Smooth muscle cell (in vitro differentiated cells): Measurements from ENCODE around the gene ALG12. TPM values are rescaled to one million over a fixed set of nuclear protein-coding genes. Genes with fewer than 3 reads are reported as not detected.

ENCODE experiments used
- DNase-seq: peaks from one replicate; lab custom pipeline; 2025; ENCODE audit not compliant: unreplicated experiment; lab: John Stamatoyannopoulos, UW
- H2AFZ ChIP-seq: fragments of 200-600 bp; sonication (generic); 2 replicates; pipeline ENCODE4 v1.6.0; 2016; ENCODE audit warnings: antibody characterized with exemption, low read depth, mild to moderate bottlenecking
- H3F3A ChIP-seq: fragments of 200-600 bp; sonication (generic); 2 replicates; pipeline ENCODE4 v1.6.0; 2017; ENCODE audit warnings: antibody characterized with exemption, low read depth
- H3K27ac ChIP-seq: fragments of 200-600 bp; sonication (generic); 2 replicates; pipeline ENCODE4 v1.5.1; 2016; ENCODE audit warnings: low read depth, mild to moderate bottlenecking
- H3K27me3 ChIP-seq: fragments of 200-600 bp; sonication (generic); 2 replicates; pipeline ENCODE4 v1.6.1; 2016; ENCODE audit warnings: low read depth, mild to moderate bottlenecking
- H3K36me3 ChIP-seq: fragments of 200-600 bp; sonication (generic); 2 replicates; pipeline ENCODE4 v1.5.1; 2016; ENCODE audit warnings: low read depth
- H3K4me1 ChIP-seq: fragments of 200-600 bp; sonication (generic); 2 replicates; pipeline ENCODE4 v1.5.1; 2016; ENCODE audit warnings: low read depth
- H3K4me2 ChIP-seq: fragments of 200-600 bp; sonication (generic); 2 replicates; pipeline ENCODE4 v1.6.0; 2016; ENCODE audit warnings: mild to moderate bottlenecking
- H3K4me3 ChIP-seq: fragments of 200-600 bp; sonication (generic); 2 replicates; pipeline ENCODE4 v1.5.1; 2016; ENCODE audit warnings: mild to moderate bottlenecking
- H3K79me2 ChIP-seq: fragments of 200-600 bp; sonication (generic); 2 replicates; pipeline ENCODE4 v1.6.0; 2016; ENCODE audit warnings: low read depth, mild to moderate bottlenecking
- H3K9ac ChIP-seq: fragments of 200-600 bp; sonication (generic); 2 replicates; pipeline ENCODE4 v1.6.0; 2016; ENCODE audit warnings: low read depth
- H3K9me3 ChIP-seq: fragments of 200-600 bp; sonication (generic); replicated peaks from 2 replicates; pipeline ENCODE4 v1.5.1; 2016; ENCODE audit warnings: low read depth
- H4K20me1 ChIP-seq: fragments of 200-600 bp; sonication (generic); 2 replicates; pipeline ENCODE4 v1.6.0; 2016; ENCODE audit warnings: low read depth
- WGBS: methylation state at CpG from one replicate; pipeline ENCODE4 v1.1.7; 2016; ENCODE audit warnings: low lambda C conversion rate; 5-methylcytosine and 5-hydroxymethylcytosine counted together
- polyA plus RNA-seq: library from polyadenylated mRNA; unstranded; fragments of >200 nt; fragmentation: Nextera tagmentation; extraction: Ambion mirVana; gene quantifications from 2 replicates; pipeline ENCODE4 v1.2.1, GENCODE V29; 2016
- total RNA-seq: library from RNA; depleted of rRNA; stranded (reverse); fragments of >200 nt; gene quantifications from 2 replicates; pipeline ENCODE4 v1.2.3, GENCODE V29; 2014
- TF ChIP-seq, protein P1 (sequence below): fragments of 200-600 bp; sonication (generic); IDR thresholded peaks from 2 replicates; pipeline ENCODE4 v1.5.1; 2017; ENCODE audit warnings: borderline replicate concordance, mild to moderate bottlenecking, antibody characterized with exemption; ENCODE audit not compliant: insufficient read depth, poor library complexity, severe bottlenecking

Gene ALG12
- total and polyA plus RNA-seq, 2 experiments from 2014 or later, result 13.9 to 42.7 TPM

DNA sequence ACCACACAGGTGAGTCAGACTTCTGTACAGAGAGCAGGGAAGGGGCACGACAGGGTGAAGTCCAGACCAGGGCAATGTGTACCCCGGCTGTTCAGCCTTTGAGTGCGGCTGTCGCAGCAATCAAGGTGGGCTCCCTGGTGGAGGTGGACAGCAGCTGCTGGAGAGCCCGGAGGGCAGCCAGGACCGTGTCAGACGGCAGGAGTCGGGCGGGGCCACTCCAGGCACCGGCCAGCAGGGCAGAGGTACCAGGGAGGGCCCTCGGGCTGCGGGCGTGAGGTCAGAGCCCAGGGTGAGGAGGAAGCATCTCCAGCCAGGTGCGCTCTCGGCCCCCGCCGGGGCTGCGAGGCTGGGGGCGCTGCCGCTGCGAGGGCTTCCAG lies 41.5 kb upstream of the ALG12 start:
- Histone ChIP-seq H3K9ac (no peak overlapping the region), H3F3A (no peaks in the 10 kb centered on the region), H3K79me2 (peaks cover 33% of the 10 kb centered on the region), H3K27ac (peak overlapping the region; percentile 82), H3K27me3 (no peaks in the 10 kb centered on the region), H2AFZ (no peak overlapping the region), H3K36me3 (no peaks in the 10 kb centered on the region), H3K4me1 (peaks cover 8% of the 10 kb centered on the region), H3K4me2 (peak overlapping the region; percentile 89), H3K4me3 (peak overlapping the region; percentile 63), H3K9me3 (no peaks in the 10 kb centered on the region), H4K20me1 (peaks cover 35% of the 10 kb centered on the region)
- DNase-seq, result no peak
- WGBS, result 20% methylated on average over 21 of the region's 21 CpGs
- TF ChIP-seq, protein P1, sequence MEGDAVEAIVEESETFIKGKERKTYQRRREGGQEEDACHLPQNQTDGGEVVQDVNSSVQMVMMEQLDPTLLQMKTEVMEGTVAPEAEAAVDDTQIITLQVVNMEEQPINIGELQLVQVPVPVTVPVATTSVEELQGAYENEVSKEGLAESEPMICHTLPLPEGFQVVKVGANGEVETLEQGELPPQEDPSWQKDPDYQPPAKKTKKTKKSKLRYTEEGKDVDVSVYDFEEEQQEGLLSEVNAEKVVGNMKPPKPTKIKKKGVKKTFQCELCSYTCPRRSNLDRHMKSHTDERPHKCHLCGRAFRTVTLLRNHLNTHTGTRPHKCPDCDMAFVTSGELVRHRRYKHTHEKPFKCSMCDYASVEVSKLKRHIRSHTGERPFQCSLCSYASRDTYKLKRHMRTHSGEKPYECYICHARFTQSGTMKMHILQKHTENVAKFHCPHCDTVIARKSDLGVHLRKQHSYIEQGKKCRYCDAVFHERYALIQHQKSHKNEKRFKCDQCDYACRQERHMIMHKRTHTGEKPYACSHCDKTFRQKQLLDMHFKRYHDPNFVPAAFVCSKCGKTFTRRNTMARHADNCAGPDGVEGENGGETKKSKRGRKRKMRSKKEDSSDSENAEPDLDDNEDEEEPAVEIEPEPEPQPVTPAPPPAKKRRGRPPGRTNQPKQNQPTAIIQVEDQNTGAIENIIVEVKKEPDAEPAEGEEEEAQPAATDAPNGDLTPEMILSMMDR, result no peak

DNA sequence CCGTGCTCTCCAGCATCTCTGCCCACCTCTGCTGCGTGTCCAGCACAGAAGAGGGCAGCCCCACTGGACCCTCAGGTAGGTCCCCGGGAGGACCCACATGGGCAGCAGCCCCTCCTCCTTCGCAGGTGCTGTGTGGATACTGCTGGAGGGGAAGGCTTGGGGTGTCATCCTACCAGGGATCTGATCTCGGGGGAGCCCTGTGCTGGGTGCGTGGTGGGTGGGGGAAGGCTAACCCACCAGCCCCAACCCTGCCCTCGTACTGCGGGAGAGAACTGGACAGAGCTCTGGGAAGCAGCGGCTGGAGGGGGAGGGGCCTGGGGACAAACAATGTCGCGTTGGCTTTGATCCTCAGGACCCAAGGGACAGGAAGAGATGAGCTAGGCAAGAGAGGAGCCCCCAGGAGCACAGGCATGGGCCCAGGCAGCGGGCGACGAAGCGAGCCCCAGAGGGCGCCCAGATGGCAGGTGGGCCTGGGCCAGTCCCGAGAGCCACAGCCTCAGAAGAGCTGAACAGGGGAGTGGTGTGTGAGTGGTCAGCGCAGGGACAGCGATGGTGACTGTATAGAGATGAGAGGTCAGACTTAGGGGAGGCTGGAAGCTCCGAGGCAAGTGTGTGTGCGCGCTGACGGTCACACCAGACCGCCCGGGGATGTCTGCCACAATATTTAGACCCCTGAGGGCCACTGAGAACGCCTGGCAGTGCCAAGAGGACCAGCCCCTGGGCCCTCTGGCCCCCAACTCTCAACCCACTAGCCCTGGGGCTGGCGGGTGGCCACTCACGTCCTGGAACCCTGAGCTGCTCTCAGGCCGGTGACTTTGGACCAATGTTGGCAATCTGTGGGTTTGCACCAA lies 40.9 kb upstream of the ALG12 start:
- peaks cover 30% of the 10 kb centered on the region for H3K79me2 ChIP-seq
- H2AFZ ChIP-seq, result no peak overlapping the region
- no peaks in the 10 kb centered on the region for H3F3A ChIP-seq
- no peak overlapping the region for H3K9ac ChIP-seq
- peak overlapping the region; percentile 89 for H3K4me2 ChIP-seq
- H3K27ac ChIP-seq, result peak overlapping the region; percentile 82
- H3K27me3 ChIP-seq, result no peaks in the 10 kb centered on the region
- 92% methylated on average over 25 of the region's 29 CpGs for WGBS
- peak overlapping the region; percentile 63 for H3K4me3 ChIP-seq
- H3K4me1 ChIP-seq, result peaks cover 8% of the 10 kb centered on the region
- TF ChIP-seq, protein P1, result no peak
- no peaks in the 10 kb centered on the region for H3K36me3 ChIP-seq
- no peak for DNase-seq
- no peaks in the 10 kb centered on the region for H3K9me3 ChIP-seq
- H4K20me1 ChIP-seq, result peaks cover 29% of the 10 kb centered on the region

DNA sequence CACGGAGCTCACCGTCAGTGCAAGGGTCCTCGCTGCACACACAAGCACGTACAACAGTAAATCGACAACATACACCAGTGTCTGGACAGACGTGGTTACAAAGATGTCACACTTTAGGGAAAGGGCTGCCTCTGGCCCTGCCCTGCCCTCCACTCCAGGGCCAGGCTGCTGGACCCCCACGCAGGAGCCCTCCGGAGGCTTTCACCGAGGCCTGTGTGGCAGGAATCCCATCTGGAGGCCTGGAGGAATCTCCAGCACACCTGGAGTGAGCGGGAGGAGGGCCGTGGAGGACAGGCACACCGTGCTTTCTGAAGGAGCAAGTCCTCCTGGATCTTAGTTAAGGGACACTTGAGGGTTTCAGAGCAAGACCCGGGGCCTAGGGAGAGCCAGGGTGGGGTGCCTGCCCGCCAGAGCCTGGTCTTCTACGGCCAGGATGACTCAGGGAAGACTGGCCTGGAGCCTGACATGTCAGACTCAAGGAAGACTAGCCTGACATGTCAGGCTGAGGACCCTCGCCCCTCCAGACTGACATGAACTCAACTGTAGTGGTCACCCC lies 40.2 kb upstream of the ALG12 start:
- Histone ChIP-seq H3F3A (no peaks in the 10 kb centered on the region), H3K27me3 (no peaks in the 10 kb centered on the region), H3K4me3 (no peak overlapping the region), H3K4me2 (no peak overlapping the region), H2AFZ (no peak overlapping the region), H4K20me1 (peaks cover 21% of the 10 kb centered on the region), H3K9me3 (no peaks in the 10 kb centered on the region), H3K27ac (no peak overlapping the region), H3K9ac (no peak overlapping the region), H3K79me2 (peaks cover 23% of the 10 kb centered on the region), H3K4me1 (peaks cover 8% of the 10 kb centered on the region), H3K36me3 (no peaks in the 10 kb centered on the region)
- TF ChIP-seq, protein P1, result no peak
- WGBS, result 88% methylated on average over 16 of the region's 16 CpGs
- DNase-seq, result no peak
